PC-3 (cell line): ENCODE measurements around the gene EPS8L2. TPM values are rescaled to one million over a fixed set of nuclear protein-coding genes. Genes with fewer than 3 reads are reported as not detected.

Experiments
- ATAC-seq: fragments of 200-7000 bp; cut with Tn5 transposase; 2 replicates; pipeline ENCODE4 v1.9.1; 2020; ENCODE audit warnings: mild to moderate bottlenecking, moderate library complexity
- BruUV-seq: library from RNA; stranded (reverse); fragments of 400-500 nt; replicated peaks from 2 replicates; lab custom pipeline; 2021; lab: Mats Ljungman, UMichigan
- CTCF ChIA-PET: fragments of 300-600 bp; sonication (Branson Sonifier 250); formaldehyde crosslinking; loops from one replicate; lab custom pipeline; 2022; ENCODE audit warnings: antibody characterized with exemption; lab: Charles Lee
- POLR2A ChIA-PET: fragments of 300-600 bp; sonication (Branson Sonifier 250); formaldehyde crosslinking; loops from one replicate; lab custom pipeline; 2022; ENCODE audit warnings: antibody characterized with exemption; ENCODE audit not compliant: unreplicated experiment; lab: Charles Lee
- DNase-seq: peaks from one replicate; pipeline ENCODE4 v3.0.0-alpha.2; 2015
- H2AFZ ChIP-seq: fragments of 300-600 bp; sonication (generic); 2 replicates; pipeline ENCODE4 v1.6.0; 2016; ENCODE audit warnings: antibody characterized with exemption, low read length
- H3F3A ChIP-seq: fragments of 300-600 bp; sonication (generic); one replicate; pipeline ENCODE4 v1.6.0; 2017; ENCODE audit warnings: antibody characterized with exemption, low read length, control low read depth, mild to moderate bottlenecking; ENCODE audit not compliant: unreplicated experiment
- H3K27ac ChIP-seq: fragments of 300-600 bp; sonication (generic); 2 replicates; pipeline ENCODE4 v1.5.1; 2016; ENCODE audit warnings: mild to moderate bottlenecking, low read length
- H3K27me3 ChIP-seq: fragments of 300-600 bp; sonication (generic); 2 replicates; pipeline ENCODE4 v1.6.1; 2016; ENCODE audit warnings: low read length, mixed read lengths
- H3K36me3 ChIP-seq: fragments of 300-600 bp; sonication (generic); 2 replicates; pipeline ENCODE4 v1.6.1; 2016; ENCODE audit warnings: low read depth, mixed run types, low read length, mixed read lengths
- H3K4me1 ChIP-seq: fragments of 300-600 bp; sonication (generic); 2 replicates; pipeline ENCODE4 v1.5.1; 2016; ENCODE audit warnings: low read length; ENCODE audit not compliant: insufficient read depth
- H3K4me2 ChIP-seq: fragments of 300-600 bp; sonication (generic); 2 replicates; pipeline ENCODE4 v1.6.0; 2016; ENCODE audit warnings: low read length
- H3K4me3 ChIP-seq: fragments of 300-600 bp; sonication (generic); 2 replicates; pipeline ENCODE4 v1.5.1; 2016; ENCODE audit warnings: mild to moderate bottlenecking, low read length, mixed read lengths
- H3K79me2 ChIP-seq: fragments of 300-600 bp; sonication (generic); 2 replicates; pipeline ENCODE4 v1.6.1; 2017; ENCODE audit warnings: low read length, mixed read lengths
- H3K9ac ChIP-seq: fragments of 300-600 bp; sonication (generic); 2 replicates; pipeline ENCODE4 v1.6.0; 2016; ENCODE audit warnings: mild to moderate bottlenecking, low read length
- H3K9me2 ChIP-seq: fragments of 300-600 bp; sonication (generic); replicated peaks from 2 replicates; pipeline ENCODE4 v1.6.1; 2016; ENCODE audit warnings: mixed run types, low read length, mixed read lengths
- H3K9me3 ChIP-seq: fragments of 300-600 bp; sonication (generic); 2 replicates; pipeline ENCODE4 v1.6.1; 2016; ENCODE audit warnings: low read length, mixed read lengths
- H4K20me1 ChIP-seq: fragments of 300-600 bp; sonication (generic); 2 replicates; pipeline ENCODE4 v1.6.1; 2016; ENCODE audit warnings: low read length, mixed read lengths
- CTCF ChIP-seq: fragments of 300-600 bp; sonication (generic); conservative IDR thresholded peaks from 2 replicates; pipeline ENCODE4 v1.5.1; 2017; ENCODE audit warnings: antibody characterized with exemption, low read depth, mild to moderate bottlenecking, low read length
- EZH2 ChIP-seq: fragments of 300-600 bp; sonication (generic); IDR thresholded peaks from one replicate; pipeline ENCODE4 v1.6.1; 2017; ENCODE audit warnings: antibody characterized with exemption, mild to moderate bottlenecking, low read length; ENCODE audit not compliant: unreplicated experiment
- EZH2phosphoT487 ChIP-seq: fragments of 300-600 bp; sonication (generic); IDR thresholded peaks from 2 replicates; pipeline ENCODE4 v1.6.1; 2018; ENCODE audit warnings: mild to moderate bottlenecking, antibody characterized with exemption, low read length, borderline replicate concordance
- intact Hi-C: fragments of 100-400 bp; cut with micrococcal nuclease; formaldehyde crosslinking; loops from 2 replicates; pipeline ENCODE4 v1.9.0; 2023
- total RNA-seq: library from RNA; depleted of rRNA; stranded (reverse); fragments of >200 nt; gene quantifications from 2 replicates; pipeline ENCODE4 v1.2.3, GENCODE V29; 2014

EPS8L2 gene
- total RNA-seq, 1 experiment from 2014 or later = 127 TPM

GRCh38 chr11:766106-766935 lies 60.3 kb downstream of the EPS8L2 start:
- H4K20me1 ChIP-seq = no peaks in the 10 kb centered on the region
- H3K27ac ChIP-seq = no peak overlapping the region
- no peak overlapping the region for H3K4me3 ChIP-seq
- H3K4me1 ChIP-seq = peaks cover 14% of the 10 kb centered on the region
- no peak for DNase-seq
- H3K9ac ChIP-seq = no peak overlapping the region
- 0 out of 2 replicates have a peak, but pooled peaks cover 6% of the 10 kb centered on the region for H3K79me2 ChIP-seq
- H3K9me3 ChIP-seq = no peaks in the 10 kb centered on the region
- no peak for TF ChIP-seq EZH2
- TF ChIP-seq EZH2phosphoT487 = no peak
- TF ChIP-seq CTCF = no peak
- POLR2A ChIA-PET = no interaction called here
- CTCF ChIA-PET = no interaction called here
- peaks cover 44% of the 10 kb centered on the region for H3K36me3 ChIP-seq
- H3K27me3 ChIP-seq = no peaks in the 10 kb centered on the region
- no peak for ATAC-seq
- H3K9me2 ChIP-seq = no peaks in the 10 kb centered on the region
- no peak overlapping the region for H3K4me2 ChIP-seq
- BruUV-seq = no TSS peak
- intact Hi-C loops = no loop called here
- no peak overlapping the region for H2AFZ ChIP-seq
- peaks cover 9% of the 10 kb centered on the region for H3F3A ChIP-seq

GRCh38 chr11:766936-767210 lies 60.8 kb downstream of the EPS8L2 start:
- H3K9ac ChIP-seq = no peak overlapping the region
- ChIA-PET CTCF (no interaction called here), POLR2A (no interaction called here)
- no peak for TF ChIP-seq EZH2phosphoT487
- no peak for TF ChIP-seq EZH2
- TF ChIP-seq CTCF = no peak
- H3K4me2 ChIP-seq = no peak overlapping the region
- H3K36me3 ChIP-seq = peaks cover 45% of the 10 kb centered on the region
- H3K4me1 ChIP-seq = peaks cover 14% of the 10 kb centered on the region
- 0 out of 2 replicates have a peak, but pooled peaks cover 11% of the 10 kb centered on the region for H3K79me2 ChIP-seq
- intact Hi-C loops = no loop called here
- H3K9me3 ChIP-seq = no peaks in the 10 kb centered on the region
- ATAC-seq (no peak), DNase-seq (no peak)
- no peaks in the 10 kb centered on the region for H3K27me3 ChIP-seq
- no peak overlapping the region for H2AFZ ChIP-seq
- H3F3A ChIP-seq = peaks cover 9% of the 10 kb centered on the region
- no peak overlapping the region for H3K4me3 ChIP-seq
- H3K27ac ChIP-seq = no peak overlapping the region
- no peaks in the 10 kb centered on the region for H4K20me1 ChIP-seq
- BruUV-seq = no TSS peak
- no peaks in the 10 kb centered on the region for H3K9me2 ChIP-seq

GRCh38 chr11:767238-767637 lies 61.2 kb downstream of the EPS8L2 start:
- Histone ChIP-seq H2AFZ (no peak overlapping the region), H3F3A (peaks cover 8% of the 10 kb centered on the region), H3K9me3 (no peaks in the 10 kb centered on the region), H3K4me1 (peaks cover 11% of the 10 kb centered on the region), H3K36me3 (peaks cover 45% of the 10 kb centered on the region), H3K27ac (no peak overlapping the region), H4K20me1 (no peaks in the 10 kb centered on the region), H3K4me3 (no peak overlapping the region), H3K27me3 (no peaks in the 10 kb centered on the region), H3K79me2 (0 out of 2 replicates have a peak, but pooled peaks cover 12% of the 10 kb centered on the region), H3K9ac (no peak overlapping the region), H3K4me2 (no peak overlapping the region), H3K9me2 (no peaks in the 10 kb centered on the region)
- TSS peak; percentile 25 for BruUV-seq
- ATAC-seq = no peak
- ChIA-PET POLR2A (no interaction called here), CTCF (no interaction called here)
- no peak for DNase-seq
- TF ChIP-seq EZH2 (no peak), EZH2phosphoT487 (no peak)
- intact Hi-C loops = no loop called here
